GM19025 (cell line): Measurements from ENCODE around the gene KLKB1.
"Not testable (repeated sequence)": the region's sequence is repeated elsewhere in the genome, so short reads cannot be mapped to it uniquely, and the experiment has no call there.

ENCODE experiments used
- ATAC-seq: cut with Tn5 transposase; IDR thresholded peaks from one replicate; pipeline ENCODE4 v1.9.1; 2021; ENCODE audit warnings: mild to moderate bottlenecking, low read depth, moderate library complexity; ENCODE audit not compliant: unreplicated experiment

Gene KLKB1

DNA sequence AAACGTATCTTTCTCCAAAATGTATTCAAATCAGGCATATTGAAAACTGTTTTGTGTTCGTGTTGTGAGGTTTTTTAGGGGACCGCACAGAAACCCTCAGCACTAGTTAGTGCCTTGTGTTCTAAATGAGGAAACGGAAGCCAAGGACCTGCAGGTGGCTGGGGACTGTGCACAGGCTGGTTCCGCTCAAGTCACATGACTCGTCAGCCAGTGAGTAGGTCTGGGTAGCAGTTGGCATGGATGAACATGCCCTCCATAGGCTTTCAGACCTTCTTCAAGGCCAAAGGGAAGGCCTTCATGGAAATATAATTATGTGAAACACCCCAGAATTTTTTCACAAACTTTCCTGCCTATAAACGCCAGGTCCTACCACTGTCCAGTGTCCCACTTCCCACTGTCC lies 37.4 kb downstream of the KLKB1 start:
- no peak for ATAC-seq

DNA sequence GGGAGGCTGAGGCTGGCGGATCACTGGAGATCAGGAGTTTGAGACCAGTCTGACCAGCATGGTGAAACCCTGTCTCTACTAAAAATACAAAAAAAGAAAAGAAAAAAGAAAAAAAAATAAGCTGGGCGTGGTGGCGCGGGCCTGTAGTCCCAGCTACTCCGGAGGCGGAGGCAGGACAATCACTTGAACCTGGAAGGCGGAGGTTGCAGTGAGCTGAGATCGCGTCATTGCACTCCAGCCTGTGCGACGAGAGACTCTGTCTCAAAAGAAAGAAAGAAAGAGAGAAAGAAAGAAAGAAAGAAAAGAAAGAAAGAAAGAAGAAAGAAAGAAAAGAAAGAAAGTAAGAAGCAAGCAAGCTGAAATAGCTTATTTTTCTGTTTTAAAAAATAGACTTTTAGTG lies 37.9 kb downstream of the KLKB1 start:
- ATAC-seq = not testable (repeated sequence)

GRCh38 chr4:186265683-186266652 lies 38.7 kb downstream of the KLKB1 start, which contains the start of gene F11:
Gene F11, plus strand, starts transcription at chr4:186266189. Its CDS starts 948 bp downstream, at chr4:186267137.
- no peak for ATAC-seq

DNA sequence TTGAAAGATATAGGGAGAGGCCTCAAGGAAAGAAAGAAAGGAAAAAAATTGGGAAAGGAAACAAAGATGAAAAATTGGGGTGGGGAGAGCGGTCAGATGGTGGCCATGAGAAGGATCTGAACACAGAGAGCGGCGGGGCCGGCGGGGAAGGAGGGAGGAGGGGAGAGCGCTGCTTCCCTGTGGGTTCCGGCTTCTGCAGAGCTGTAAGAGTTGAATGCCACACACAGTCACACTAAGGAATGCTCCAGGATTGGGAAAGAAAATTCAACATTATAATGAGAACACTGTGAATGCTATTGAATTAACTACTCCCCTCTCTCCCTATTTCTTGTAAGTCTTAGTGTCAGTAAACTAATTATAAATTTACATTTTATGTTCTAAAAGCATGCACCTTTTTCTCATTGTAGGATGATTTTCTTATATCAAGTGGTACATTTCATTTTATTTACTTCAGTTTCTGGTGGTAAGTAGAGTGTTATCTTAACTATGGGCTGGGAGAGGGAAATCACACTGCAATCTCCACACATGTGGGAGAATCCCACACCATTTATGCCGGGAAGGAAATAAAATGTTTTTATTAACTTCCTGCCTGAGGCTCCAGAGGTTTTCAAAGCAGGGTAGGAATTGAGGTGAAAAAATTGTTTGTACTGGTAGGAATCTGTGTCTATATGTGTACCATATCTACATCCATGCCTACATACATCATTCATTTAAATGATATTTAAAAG lies 39.6 kb downstream of the KLKB1 start:
- ATAC-seq = no peak

DNA sequence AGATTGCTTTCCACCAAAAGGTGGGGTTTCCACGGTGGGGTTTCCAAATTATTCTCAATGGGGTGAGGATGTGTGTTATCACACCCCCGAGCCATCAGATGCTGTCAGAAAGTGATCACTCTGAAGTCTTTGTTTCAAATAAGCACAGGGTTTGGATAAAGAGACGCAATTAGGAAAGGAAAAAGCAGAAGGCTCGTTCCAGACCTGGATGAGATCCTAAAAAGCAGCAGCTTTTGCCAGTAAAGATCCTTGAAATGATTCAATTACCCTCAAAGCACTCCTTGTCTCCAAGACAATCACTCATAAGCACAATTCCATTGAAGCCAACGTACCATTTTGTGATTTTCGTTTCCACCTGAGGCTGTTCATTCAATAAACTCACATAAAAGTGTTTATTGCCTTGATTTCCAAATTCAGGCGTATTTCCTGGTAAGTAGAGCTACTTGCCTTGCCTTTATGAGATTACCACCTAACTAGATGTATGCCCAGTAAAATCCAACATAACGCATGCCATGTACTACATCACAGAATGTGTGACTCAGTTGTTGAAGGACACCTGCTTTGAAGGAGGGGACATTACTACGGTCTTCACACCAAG lies 43.9 kb downstream of the KLKB1 start:
- ATAC-seq = no peak

DNA sequence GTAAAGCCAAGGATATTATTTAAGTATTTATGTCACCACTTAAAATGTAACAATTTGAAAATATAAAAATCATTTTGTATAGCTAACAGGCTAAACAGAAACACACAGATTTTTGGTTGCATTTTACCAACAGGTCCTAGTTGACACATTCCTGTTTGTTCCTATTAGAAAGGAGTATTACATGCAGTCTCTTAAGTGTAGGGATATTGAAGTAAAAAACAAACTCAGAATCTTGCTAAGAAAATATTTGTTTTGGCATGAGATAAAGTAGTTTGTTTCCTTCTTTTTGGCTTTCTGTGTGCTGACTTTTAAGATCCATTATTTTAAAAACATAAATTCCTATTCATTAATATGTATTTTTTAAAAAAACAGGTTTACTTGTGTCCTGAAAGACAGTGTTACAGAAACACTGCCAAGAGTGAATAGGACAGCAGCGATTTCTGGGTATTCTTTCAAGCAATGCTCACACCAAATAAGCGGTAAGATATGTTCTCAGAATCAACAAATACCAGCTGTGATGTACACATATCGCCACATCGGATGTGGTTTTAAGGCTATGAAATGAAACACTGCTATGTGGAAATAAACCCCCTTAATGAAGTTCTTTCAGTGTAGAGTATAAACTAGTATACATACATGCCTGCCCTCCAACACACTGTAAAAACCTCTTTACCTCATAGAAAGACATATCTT lies 45.5 kb downstream of the KLKB1 start:
- no peak for ATAC-seq

DNA sequence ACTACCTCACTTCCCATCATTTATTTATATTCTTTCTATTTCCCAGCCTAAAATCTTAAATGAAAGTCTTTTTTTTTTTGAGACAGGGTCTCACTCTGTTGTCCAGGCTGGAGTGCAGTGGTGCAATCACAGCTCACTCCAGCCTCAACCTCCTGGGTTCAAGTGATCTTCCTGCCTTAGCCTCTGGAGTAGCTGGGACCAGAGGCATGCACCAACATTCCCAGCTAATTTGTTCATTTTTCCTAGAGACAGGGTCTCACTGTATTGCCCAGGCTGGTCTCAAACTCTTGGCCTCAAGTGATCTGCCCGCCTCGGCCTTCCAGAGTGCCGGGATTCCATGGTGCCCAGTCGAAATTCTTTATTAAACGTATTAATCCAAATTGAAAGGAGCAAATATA lies 46.1 kb downstream of the KLKB1 start:
- not testable (repeated sequence) for ATAC-seq

GRCh38 chr4:186283311-186283710 lies 56.0 kb downstream of the KLKB1 start:
- ATAC-seq = no peak

GRCh38 chr4:186285147-186285546 lies 57.8 kb downstream of the KLKB1 start:
- ATAC-seq = no peak

DNA sequence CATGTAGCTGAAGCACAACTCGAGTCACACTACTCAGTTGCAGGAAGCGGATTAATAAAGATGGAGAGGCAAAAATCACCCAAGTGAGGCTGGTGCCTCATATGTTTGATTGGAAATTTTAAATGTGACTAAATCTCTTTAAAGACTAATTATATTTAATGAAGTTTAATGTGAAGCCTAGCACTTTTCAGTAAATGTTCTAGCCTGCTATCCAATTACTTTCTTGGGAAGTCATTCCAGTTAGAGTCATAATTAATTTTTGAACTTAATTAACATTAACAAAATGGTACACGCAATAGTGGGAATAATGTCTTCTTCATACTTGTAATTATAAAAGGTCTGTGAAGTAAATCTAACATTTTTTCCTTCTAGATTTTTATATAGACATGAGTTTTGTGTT lies 59.3 kb downstream of the KLKB1 start:
- ATAC-seq = no peak

DNA sequence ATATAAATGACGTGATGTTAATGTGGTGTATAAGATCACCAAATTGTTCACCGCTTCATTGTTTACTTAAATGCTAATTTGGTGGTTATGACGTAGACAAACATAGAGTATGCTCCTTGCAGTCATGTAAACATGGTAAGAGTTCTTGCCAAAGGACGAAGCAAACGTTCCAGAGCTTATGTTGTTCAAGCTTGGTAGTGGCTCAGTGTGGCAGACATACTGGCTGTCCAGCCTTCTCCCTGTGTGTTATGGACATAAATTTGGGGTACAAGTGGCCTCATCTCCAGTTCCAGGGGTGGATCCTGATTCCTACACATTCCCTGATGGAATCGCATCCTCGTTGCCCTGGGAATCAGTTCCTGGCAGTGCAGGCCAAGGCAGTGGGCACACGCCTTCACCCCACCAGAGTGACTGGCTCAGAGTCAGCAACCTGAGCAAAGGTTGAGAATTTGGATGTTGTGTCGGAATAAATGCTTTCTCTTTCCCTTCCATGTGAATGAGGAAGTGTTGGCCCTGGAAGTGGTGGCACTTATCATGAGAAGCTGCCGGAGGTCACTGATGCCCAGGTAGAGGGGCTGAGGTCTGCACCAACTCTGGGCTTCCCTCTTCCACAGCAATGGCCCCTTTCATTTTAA lies 64.1 kb downstream of the KLKB1 start:
- ATAC-seq = no peak

- ATAC-seq = no peak
These were observed 66.9 kb downstream of the KLKB1 start for GRCh38 chr4:186294160-186294559.

DNA sequence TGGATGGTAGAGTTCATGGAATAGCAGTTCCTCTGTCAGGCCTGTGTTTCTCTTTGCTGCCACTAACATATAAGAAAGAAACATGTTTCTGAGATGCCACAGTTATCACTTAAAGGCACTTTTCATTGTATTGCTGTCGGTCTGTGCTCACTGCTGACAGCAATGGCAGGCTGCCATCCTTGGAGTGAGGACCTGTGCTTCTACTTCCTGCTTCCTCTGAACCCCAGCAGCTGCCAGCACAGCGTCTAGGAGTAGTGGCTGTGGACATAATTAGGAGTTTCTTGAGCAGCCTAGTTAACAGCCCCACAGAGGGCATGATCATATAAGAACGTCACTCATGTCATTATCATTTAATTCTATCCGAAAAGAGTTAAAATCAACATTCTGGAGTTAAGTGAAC lies 69.2 kb downstream of the KLKB1 start:
- ATAC-seq = no peak

- ATAC-seq = no peak
These were observed 69.8 kb downstream of the KLKB1 start for GRCh38 chr4:186297013-186297645.

DNA sequence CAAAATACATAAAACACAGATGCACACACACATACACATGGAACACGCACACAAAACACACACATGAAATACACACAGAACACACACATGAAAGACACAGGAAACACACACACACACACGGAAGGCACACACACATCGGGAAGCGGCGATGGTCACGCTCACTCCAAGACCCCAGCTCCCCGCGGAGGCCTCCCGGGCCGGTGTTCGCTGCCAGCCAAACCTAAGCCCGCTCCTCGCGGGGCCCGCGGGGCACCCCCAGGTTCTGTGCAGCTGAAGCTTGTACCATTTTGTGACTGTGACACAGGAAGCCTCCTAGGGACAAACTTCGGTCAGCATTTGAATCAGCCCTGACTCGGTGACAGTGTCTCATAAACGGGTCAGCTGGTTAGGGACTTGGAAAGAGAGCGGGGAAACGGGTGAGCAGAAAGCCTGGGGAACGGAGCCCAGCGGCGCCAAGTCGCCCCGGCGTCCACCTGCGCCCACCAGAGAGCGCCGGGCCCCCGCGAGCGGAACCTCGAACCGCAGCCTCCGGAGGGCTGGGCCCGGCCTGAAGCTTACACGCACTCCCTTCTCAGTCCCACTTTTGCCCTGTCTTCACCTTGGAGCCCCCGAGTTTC lies 70.8 kb downstream of the KLKB1 start:
- no peak for ATAC-seq

GRCh38 chr4:186299291-186299690 lies 72.0 kb downstream of the KLKB1 start:
- ATAC-seq = no peak

GRCh38 chr4:186300659-186301390 lies 73.5 kb downstream of the KLKB1 start:
- ATAC-seq = no peak

DNA sequence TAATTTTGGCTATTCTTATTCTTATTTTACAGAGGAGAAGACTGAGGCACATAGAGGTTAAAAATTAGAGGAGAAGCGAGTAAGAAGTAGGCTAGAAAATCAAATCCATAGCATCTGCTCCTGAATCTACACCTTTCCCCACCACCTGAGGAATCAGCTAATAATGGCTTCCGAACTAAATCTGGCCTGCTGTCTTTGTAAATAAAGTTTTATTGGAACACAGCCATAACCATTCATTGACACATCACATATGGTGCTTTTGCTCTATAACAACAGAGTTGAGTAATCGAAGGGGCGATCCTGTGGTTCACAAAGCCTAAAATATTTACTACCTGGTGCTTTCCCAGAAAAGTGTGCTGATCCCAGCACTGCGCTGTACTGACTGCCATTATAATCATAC lies 76.9 kb downstream of the KLKB1 start:
- ATAC-seq = no peak
